ENCODE data around the gene LENG8. TPM values are rescaled to one million over a fixed set of nuclear protein-coding genes. Genes with fewer than 3 reads are reported as not detected.
A peak's percentile ranks its signal among the peaks of the same experiment; 100 is the strongest.

LENG8 gene
- total and polyA plus RNA-seq, 10 of the 15 experiments (the other 5 are each of a cell fraction or from before 2014, with no cell fraction given), result 2.3 to 145 (median 34.4) TPM

GRCh38 chr19:54428323-54429175 lies 20.4 kb upstream of the LENG8 start:
- POLR2A ChIA-PET, result interaction anchor here (0.6 kb wide), 1 partner anchor 259 kb away, joined by 4 read pairs; no protein-coding TSS in a partner anchor
- intact Hi-C loops (cut with micrococcal nuclease; ENCODE audit: unreplicated experiment) (no loop called here), in situ Hi-C loops (cut with MboI) (no loop called here)
- FAIRE-seq (no peak), ATAC-seq (no peak), DNase-seq (ENCODE audit: low read depth, low spot score) (no peak)
- TF ChIP-seq MEF2B (IDR thresholded peaks at IDR 0.05; ENCODE audit: partially characterized antibody, poor library complexity, severe bottlenecking) (no peak), POLR2A (IDR thresholded peaks at IDR 0.05; ENCODE audit: low read depth, low read length) (0 out of 2 replicates have a peak, but pooled peaks have one; percentile 15)
- Histone ChIP-seq H3K27me3 (replicated peaks in 1 of 2; ENCODE audit: control insufficient read depth in 2 of 2, insufficient read depth in 2 of 2, low read length in 1 of 2) (no peaks in the 10 kb centered on the region; a peak in 1 of 4 replicates), H2AFZ (ENCODE audit: control insufficient read depth, low read depth, low read length) (no peak overlapping the region), H3K36me3 (ENCODE audit: control insufficient read depth in 2 of 2, insufficient read depth in 2 of 2, low read length in 1 of 2) (no peaks in the 10 kb centered on the region), H3K4me3 (no peak overlapping the region), H3K4me2 (ENCODE audit: control insufficient read depth, insufficient read depth) (no peak overlapping the region), H4K20me1 (ENCODE audit: control insufficient read depth, insufficient read depth) (no peaks in the 10 kb centered on the region; the same call in 1 of the 2 replicates), H3K27ac (ENCODE audit: control insufficient read depth, insufficient read depth) (no peak overlapping the region), H3K4me1 (ENCODE audit: control insufficient read depth, insufficient read depth, low read length) (no peaks in the 10 kb centered on the region), H3K79me2 (ENCODE audit: control insufficient read depth, insufficient read depth, low read length) (no peaks in the 10 kb centered on the region), H3K9ac (ENCODE audit: control insufficient read depth, insufficient read depth, low read length) (no peak overlapping the region), H3K9me3 (replicated peaks; ENCODE audit: control insufficient read depth, insufficient read depth, low read length) (no peaks in the 10 kb centered on the region)
- 41% methylated on average over 11 of the region's 11 CpGs for WGBS (ENCODE audit: insufficient coverage, insufficient replicate concordance, low lambda C conversion rate, missing lambda C conversion rate)
- RAD21 ChIA-PET (ENCODE audit: unreplicated experiment), result no interaction called here
- no TSS peak for BruUV-seq (replicated peaks)
- SMC1A ChIA-PET (ENCODE audit: uncharacterized antibody, unreplicated experiment), result no interaction called here
- CTCF ChIA-PET, result interaction anchor here (1.5 kb wide), 1 partner anchor 20 kb away, joined by 4 read pairs; the partner anchor contains the start of gene LENG8

GRCh38 chr19:54429176-54429495 lies 19.9 kb upstream of the LENG8 start:
- SMC1A ChIA-PET (ENCODE audit: uncharacterized antibody, unreplicated experiment), result no interaction called here
- Histone ChIP-seq H3K9me3 (replicated peaks; ENCODE audit: control insufficient read depth, insufficient read depth, low read length) (no peaks in the 10 kb centered on the region), H3K27ac (ENCODE audit: control insufficient read depth, insufficient read depth) (no peak overlapping the region), H3K4me2 (ENCODE audit: control insufficient read depth, insufficient read depth) (no peak overlapping the region), H3K4me3 (no peak overlapping the region), H3K79me2 (ENCODE audit: control insufficient read depth, insufficient read depth, low read length) (no peaks in the 10 kb centered on the region), H4K20me1 (ENCODE audit: control insufficient read depth, insufficient read depth) (no peaks in the 10 kb centered on the region; the same call in 1 of the 2 replicates), H2AFZ (ENCODE audit: control insufficient read depth, low read depth, low read length) (no peak overlapping the region), H3K27me3 (replicated peaks in 1 of 2; ENCODE audit: control insufficient read depth in 2 of 2, insufficient read depth in 2 of 2, low read length in 1 of 2) (no peaks in the 10 kb centered on the region; a peak in 1 of 4 replicates), H3K4me1 (ENCODE audit: control insufficient read depth, insufficient read depth, low read length) (no peaks in the 10 kb centered on the region), H3K36me3 (ENCODE audit: control insufficient read depth in 2 of 2, insufficient read depth in 2 of 2, low read length in 1 of 2) (no peaks in the 10 kb centered on the region), H3K9ac (ENCODE audit: control insufficient read depth, insufficient read depth, low read length) (no peak overlapping the region)
- ATAC-seq (no peak), FAIRE-seq (no peak), DNase-seq (ENCODE audit: low read depth, low spot score) (no peak)
- WGBS (ENCODE audit: insufficient coverage, insufficient replicate concordance, low lambda C conversion rate, missing lambda C conversion rate), result 28% methylated on average over 8 of the region's 8 CpGs
- in situ Hi-C loops (cut with MboI) (no loop called here), intact Hi-C loops (cut with micrococcal nuclease; ENCODE audit: unreplicated experiment) (no loop called here)
- CTCF ChIA-PET, result interaction anchor here (1.5 kb wide), 1 partner anchor 20 kb away, joined by 4 read pairs; the partner anchor contains the start of gene LENG8
- RAD21 ChIA-PET (ENCODE audit: unreplicated experiment), result no interaction called here
- BruUV-seq (replicated peaks), result no TSS peak
- POLR2A ChIA-PET, result no interaction called here
- TF ChIP-seq MYB (IDR thresholded peaks at IDR 0.05; ENCODE audit: borderline replicate concordance, low read depth, low read length) (no peak), POU2F2 (IDR thresholded peaks at IDR 0.05; ENCODE audit: borderline replicate concordance, low read depth, low read length) (no peak), SMC3 (IDR thresholded peaks at IDR 0.05; ENCODE audit: borderline replicate concordance, low read length) (no peak), CHD1 (IDR thresholded peaks at IDR 0.05; ENCODE audit: low read depth, low read length) (no peak), EP300 (IDR thresholded peaks at IDR 0.05; ENCODE audit: borderline replicate concordance in 1 of 2, control insufficient read depth in 1 of 2, low read depth in 2 of 2, low read length in 2 of 2) (no peak), IRF3 (IDR thresholded peaks at IDR 0.05) (no peak), BHLHE40 (IDR thresholded peaks at IDR 0.05; ENCODE audit: borderline replicate concordance in 1 of 2, low read depth in 2 of 2, low read length in 1 of 2) (no peak), ZZZ3 (IDR thresholded peaks at IDR 0.05; ENCODE audit: control insufficient read depth, insufficient read length, low read depth) (no peak), HDGF (IDR thresholded peaks at IDR 0.05) (no peak)

Data from GM12878 (cell line).